IMR-90 (cell line): Measurements from ENCODE around the gene STARD13. TPM values are rescaled to one million over a fixed set of nuclear protein-coding genes. Genes with fewer than 3 reads are reported as not detected.

Experiments
- ATAC-seq: fragments of 200-7000 bp; cut with Tn5 transposase; 2 replicates; pipeline ENCODE4 v1.9.1; 2020; ENCODE audit warnings: low read depth, mild to moderate bottlenecking, moderate library complexity
- BruUV-seq: library from RNA; stranded (reverse); fragments of 400-500 nt; replicated peaks from 2 replicates; lab custom pipeline; 2021; lab: Mats Ljungman, UMichigan
- CTCF ChIA-PET: fragments of 300-600 bp; formaldehyde crosslinking; extraction: SDS; loops from one replicate; lab custom pipeline; 2021; ENCODE audit warnings: antibody characterized with exemption; lab: Yijun Ruan, JAX
- POLR2A ChIA-PET: fragments of 300-600 bp; sonication (Branson Sonifier 250); formaldehyde crosslinking; loops from one replicate; lab custom pipeline; 2022; ENCODE audit warnings: antibody characterized with exemption; ENCODE audit not compliant: unreplicated experiment; lab: Charles Lee
- DNase-seq: peaks from one replicate; pipeline ENCODE4 v3.0.0; 2013
- H2AFZ ChIP-seq: replicated peaks from 2 replicates; pipeline ENCODE3; 2013; ENCODE audit warnings: low read length, mild to moderate bottlenecking; ENCODE audit not compliant: poor library complexity
- H2AK5ac ChIP-seq: 2 replicates; pipeline ENCODE4 v1.6.1; 2013; ENCODE audit warnings: low read depth, low read length, inconsistent platforms
- H2AK9ac ChIP-seq: replicated peaks from 2 replicates; pipeline ENCODE3; 2013; ENCODE audit warnings: mild to moderate bottlenecking, low read depth, low read length, moderate library complexity; ENCODE audit not compliant: poor library complexity
- H2BK120ac ChIP-seq: 2 replicates; pipeline ENCODE4 v1.6.1; 2013; ENCODE audit warnings: low read depth, low read length, inconsistent platforms
- H2BK15ac ChIP-seq: 3 replicates; pipeline ENCODE4 v1.6.1; 2013; ENCODE audit warnings: low read depth, low read length, inconsistent platforms
- H2BK20ac ChIP-seq: 2 replicates; pipeline ENCODE4 v1.6.1; 2013; ENCODE audit warnings: low read depth, mild to moderate bottlenecking, inconsistent platforms, low read length, moderate library complexity
- H2BK5ac ChIP-seq: 2 replicates; pipeline ENCODE4 v1.6.1; 2013; ENCODE audit warnings: mild to moderate bottlenecking, low read depth, low read length, inconsistent platforms; ENCODE audit not compliant: poor library complexity, severe bottlenecking
- H3K14ac ChIP-seq: replicated peaks from 2 replicates; pipeline ENCODE4 v1.6.1; 2013; ENCODE audit warnings: low read depth, low read length, inconsistent platforms
- H3K18ac ChIP-seq: 2 replicates; pipeline ENCODE4 v1.6.1; 2013; ENCODE audit warnings: low read depth, low read length, control low read depth
- H3K23ac ChIP-seq: 2 replicates; pipeline ENCODE4 v1.6.1; 2013; ENCODE audit warnings: low read depth, low read length, inconsistent platforms
- H3K27ac ChIP-seq: 2 replicates; pipeline ENCODE4 v1.5.1; 2013; ENCODE audit warnings: mild to moderate bottlenecking, control low read depth, low read length; ENCODE audit not compliant: insufficient read depth
- H3K27me3 ChIP-seq: 2 replicates; pipeline ENCODE4 v1.6.1; 2013; ENCODE audit warnings: low read length; ENCODE audit not compliant: control insufficient read depth, insufficient read depth
- H3K36me3 ChIP-seq: 2 replicates; pipeline ENCODE4 v1.6.1; 2013; ENCODE audit warnings: low read length, mixed read lengths; ENCODE audit not compliant: control insufficient read depth, insufficient read depth
- H3K4ac ChIP-seq: 2 replicates; pipeline ENCODE4 v1.6.1; 2013; ENCODE audit warnings: low read depth, low read length, inconsistent platforms
- H3K4me1 ChIP-seq: 2 replicates; pipeline ENCODE4 v1.6.1; 2013; ENCODE audit warnings: low read length, mixed read lengths; ENCODE audit not compliant: control insufficient read depth, insufficient read depth
- H3K4me2 ChIP-seq: 2 replicates; pipeline ENCODE4 v1.6.1; 2013; ENCODE audit warnings: low read depth, mild to moderate bottlenecking, control low read depth, low read length, moderate library complexity
- H3K4me3 ChIP-seq: 2 replicates; pipeline ENCODE4 v1.5.1; 2013; ENCODE audit warnings: low read depth, mild to moderate bottlenecking, control low read depth, low read length, moderate library complexity; ENCODE audit not compliant: insufficient read depth
- H3K56ac ChIP-seq: 2 replicates; pipeline ENCODE4 v1.6.1; 2013; ENCODE audit warnings: low read length, inconsistent platforms; ENCODE audit not compliant: insufficient read depth; ENCODE audit errors: extremely low read depth
- H3K79me1 ChIP-seq, 2 experiments: 2 replicates each; pipeline ENCODE4 v1.6.1; 2013; ENCODE audit warnings: low read length in 2 of 2, inconsistent platforms in 1 of 2, low read depth in 1 of 2
- H3K9ac ChIP-seq: 2 replicates; pipeline ENCODE4 v1.6.1; 2013; ENCODE audit warnings: low read depth, low read length, control low read depth
- H3K9me1 ChIP-seq: 2 replicates; pipeline ENCODE4 v1.6.1; 2013; ENCODE audit warnings: low read length, inconsistent platforms; ENCODE audit not compliant: insufficient read depth
- H3K9me3 ChIP-seq: 2 replicates; pipeline ENCODE4 v1.6.1; 2013; ENCODE audit warnings: low read length; ENCODE audit not compliant: control insufficient read depth, insufficient read depth
- H4K20me1 ChIP-seq: 2 replicates; pipeline ENCODE4 v1.6.1; 2013; ENCODE audit warnings: low read length, inconsistent platforms; ENCODE audit not compliant: insufficient read depth
- H4K5ac ChIP-seq: 2 replicates; pipeline ENCODE4 v1.6.1; 2013; ENCODE audit warnings: mild to moderate bottlenecking, low read depth, low read length, control low read depth
- H4K8ac ChIP-seq, 2 experiments: 2 replicates each; pipeline ENCODE4 v1.6.1; 2013; ENCODE audit warnings: low read depth in 2 of 2, low read length in 2 of 2, control low read depth in 1 of 2, inconsistent platforms in 1 of 2
- H4K91ac ChIP-seq: 2 replicates; pipeline ENCODE4 v1.6.1; 2013; ENCODE audit warnings: low read depth, low read length, inconsistent platforms; ENCODE audit not compliant: insufficient read depth
- CTCF ChIP-seq: conservative IDR thresholded peaks from 2 replicates; pipeline ENCODE4 v1.5.1; 2012; ENCODE audit warnings: mild to moderate bottlenecking, low read depth, low read length, improper control_type of control experiment
- ELK1 ChIP-seq: fragments of 150-350 bp; IDR thresholded peaks from 2 replicates; pipeline ENCODE4 v1.6.1; 2016; ENCODE audit warnings: low read depth, mild to moderate bottlenecking, low read length, moderate library complexity, borderline replicate concordance
- MAFK ChIP-seq: IDR thresholded peaks from 2 replicates; pipeline ENCODE4 v1.6.1; 2012; ENCODE audit warnings: low read depth, low read length, improper control_type of control experiment
- NFE2L2 ChIP-seq: fragments of 150-350 bp; IDR thresholded peaks from 2 replicates; pipeline ENCODE4 v1.6.1; 2016; ENCODE audit warnings: low read depth, mild to moderate bottlenecking, low read length
- RAD21 ChIP-seq: IDR thresholded peaks from 2 replicates; pipeline ENCODE4 v1.6.1; 2012; ENCODE audit warnings: low read length, improper control_type of control experiment
- RCOR1 ChIP-seq: IDR thresholded peaks from 2 replicates; pipeline ENCODE4 v1.6.1; 2012; ENCODE audit warnings: mild to moderate bottlenecking, low read length, improper control_type of control experiment; ENCODE audit not compliant: insufficient replicate concordance
- WGBS, 2 experiments: methylation state at CpG; one replicate each; pipeline versions ENCODE4 v1.1.5 to v1.1.7; 2013; ENCODE audit warnings: missing lambda C conversion rate in 2 of 2; ENCODE audit not compliant: insufficient read length in 1 of 2; ENCODE audit errors: extremely low coverage in 2 of 2; 5-methylcytosine and 5-hydroxymethylcytosine counted together
- dilution Hi-C: fragments of 300-500 bp; cut with HindIII; formaldehyde crosslinking; loops from one replicate; pipeline ENCODE4 v1.14.3; 2018; ENCODE audit warnings: low sequenced_read_pairs; ENCODE audit not compliant: unreplicated experiment
- in situ Hi-C: fragments of 300-500 bp; cut with MboI; formaldehyde crosslinking; loops from 3 replicates; pipeline ENCODE4 v1.14.3; 2019; ENCODE audit warnings: low sequenced_read_pairs, inconsistent platforms, mixed read lengths
- intact Hi-C: fragments of 100-400 bp; cut with micrococcal nuclease; formaldehyde crosslinking; loops from 2 replicates; pipeline ENCODE4 v1.10.0; 2022
- polyA plus RNA-seq, 3 experiments: library from polyadenylated mRNA; depleted of rRNA; stranded (reverse); fragments of >200 nt; gene quantifications; 2 replicates each; pipeline ENCODE4 v1.2.3, GENCODE V29; 2012; ENCODE audit warnings: low replicate concordance in 1 of 3
- total RNA-seq: library from RNA; depleted of rRNA; stranded (reverse); fragments of >200 nt; gene quantifications from 2 replicates; pipeline ENCODE4 v1.2.3, GENCODE V29; 2012

The STARD13 gene
- total and polyA plus RNA-seq, 2 of the 4 experiments (the other 2 are of a cell fraction) = 23.6 to 46.6 TPM

GRCh38 chr13:33312150-33312860 lies 26.8 kb upstream of the STARD13 start (continued):
- no peak for TF ChIP-seq NFE2L2

GRCh38 chr13:33311040-33311439 lies 25.5 kb upstream of the STARD13 start:
- Histone ChIP-seq H3K9me3 (no peaks in the 10 kb centered on the region), H3K56ac (no peak overlapping the region), H4K20me1 (peaks cover 10% of the 10 kb centered on the region; the same call in 1 of the 2 replicates), H3K4me2 (no peak overlapping the region), H3K79me1 (peaks cover 43 to 68% of the 10 kb centered on the region in 2 experiments), H2BK120ac (no peak overlapping the region), H3K9me1 (peaks cover 3% of the 10 kb centered on the region; the same call in 1 of the 2 replicates), H3K23ac (no peak overlapping the region), H3K18ac (no peak overlapping the region), H2AK5ac (no peak overlapping the region), H4K8ac (no peak overlapping the region), H3K4ac (no peak overlapping the region), H3K27me3 (no peaks in the 10 kb centered on the region), H2AK9ac (no peak overlapping the region), H3K4me3 (no peak overlapping the region), H3K4me1 (peaks cover 3% of the 10 kb centered on the region), H4K91ac (no peak overlapping the region), H4K5ac (no peak overlapping the region), H2BK5ac (no peak overlapping the region), H2AFZ (no peak overlapping the region), H3K9ac (no peak overlapping the region), H2BK20ac (no peak overlapping the region), H2BK15ac (no peak overlapping the region), H3K27ac (no peak overlapping the region), H3K14ac (no peak overlapping the region), H3K36me3 (0 out of 2 replicates have a peak, but pooled peaks cover 1% of the 10 kb centered on the region)
- no TSS peak for BruUV-seq
- TF ChIP-seq MAFK (no peak), ELK1 (no peak), RCOR1 (no peak), RAD21 (no peak), CTCF (no peak)
- ChIA-PET CTCF (no interaction called here), POLR2A (no interaction called here)
- intact Hi-C loops (no loop called here), in situ Hi-C loops (no loop called here), dilution Hi-C loops (no loop called here)
- DNase-seq (no peak), ATAC-seq (no peak)
- WGBS, 2 experiments = no CpG with 5 or more reads among the region's 2 CpGs
